OCI-LY7 (cell line): ENCODE data around the gene GMPR2. TPM values are rescaled to one million over a fixed set of nuclear protein-coding genes. Genes with fewer than 3 reads are reported as not detected.

Experiments used
- BruUV-seq: library from RNA; stranded (reverse); fragments of 400-500 nt; replicated peaks from 2 replicates; lab custom pipeline; 2021; lab: Mats Ljungman, UMichigan
- CTCF ChIA-PET: fragments of 300-600 bp; sonication (Branson Sonifier 250); formaldehyde crosslinking; loops from one replicate; lab custom pipeline; 2022; ENCODE audit warnings: antibody characterized with exemption; ENCODE audit not compliant: unreplicated experiment; lab: Charles Lee
- POLR2A ChIA-PET: fragments of 300-600 bp; sonication (Branson Sonifier 250); formaldehyde crosslinking; loops from one replicate; lab custom pipeline; 2022; ENCODE audit warnings: antibody characterized with exemption; lab: Charles Lee
- DNase-seq: peaks from one replicate; pipeline ENCODE4 v3.0.0-alpha.2; 2015; ENCODE audit warnings: low spot score
- H2AFZ ChIP-seq: fragments of 200-600 bp; sonication (generic), shearing (Covaris generic); 2 replicates; pipeline ENCODE4 v1.6.1; 2014; ENCODE audit warnings: mild to moderate bottlenecking, antibody characterized with exemption, low read length, moderate library complexity
- H3K27ac ChIP-seq: fragments of 200-600 bp; sonication (generic); 2 replicates; pipeline ENCODE4 v1.5.1; 2014; ENCODE audit warnings: mixed run types, low read depth, mild to moderate bottlenecking, moderate library complexity, low read length, inconsistent platforms; ENCODE audit not compliant: poor library complexity, severe bottlenecking
- H3K36me3 ChIP-seq: fragments of 200-600 bp; sonication (generic); 2 replicates; pipeline ENCODE4 v1.6.1; 2014; ENCODE audit warnings: mild to moderate bottlenecking, antibody characterized with exemption, low read length, moderate library complexity, mixed read lengths; ENCODE audit not compliant: insufficient read depth
- H3K4me1 ChIP-seq: fragments of 200-600 bp; sonication (generic); 2 replicates; pipeline ENCODE4 v1.5.1; 2014; ENCODE audit warnings: mild to moderate bottlenecking, low read length; ENCODE audit not compliant: insufficient read depth, poor library complexity, severe bottlenecking
- H3K4me2 ChIP-seq: fragments of 200-600 bp; sonication (generic); 2 replicates; pipeline ENCODE4 v1.6.1; 2014; ENCODE audit warnings: mild to moderate bottlenecking, low read length
- H3K4me3 ChIP-seq: fragments of 200-600 bp; sonication (generic); 2 replicates; pipeline ENCODE4 v1.5.1; 2014; ENCODE audit warnings: mild to moderate bottlenecking, low read depth, low read length; ENCODE audit not compliant: poor library complexity, severe bottlenecking
- H3K79me2 ChIP-seq: fragments of 200-600 bp; sonication (generic); 2 replicates; pipeline ENCODE4 v1.6.1; 2016; ENCODE audit warnings: low read depth, mild to moderate bottlenecking, low read length, moderate library complexity, mixed read lengths; ENCODE audit not compliant: insufficient read depth
- H3K9me2 ChIP-seq: fragments of 200-600 bp; sonication (generic); 2 replicates; pipeline ENCODE4 v1.6.1; 2016; ENCODE audit warnings: mild to moderate bottlenecking, low read length, mixed read lengths; ENCODE audit not compliant: insufficient read depth
- H3K9me3 ChIP-seq: fragments of 200-600 bp; sonication (generic); 2 replicates; pipeline ENCODE4 v1.6.1; 2014; ENCODE audit warnings: mild to moderate bottlenecking, mixed run types, low read length, mixed read lengths
- H4K20me1 ChIP-seq: fragments of 200-600 bp; sonication (generic); 2 replicates; pipeline ENCODE4 v1.6.1; 2014; ENCODE audit warnings: mild to moderate bottlenecking, antibody characterized with exemption, low read length, moderate library complexity, mixed read lengths; ENCODE audit not compliant: insufficient read depth
- EZH2phosphoT487 ChIP-seq: fragments of 200-600 bp; sonication (generic); IDR thresholded peaks from 2 replicates; pipeline ENCODE4 v1.6.1; 2018; ENCODE audit warnings: low read depth, borderline replicate concordance, mild to moderate bottlenecking, mixed run types, antibody characterized with exemption, low read length, moderate library complexity, mixed read lengths
- intact Hi-C: fragments of 100-400 bp; cut with micrococcal nuclease; formaldehyde crosslinking; loops from one replicate; pipeline ENCODE4 v1.10.0; 2022; ENCODE audit not compliant: unreplicated experiment
- total RNA-seq, 2 experiments: library from RNA; depleted of rRNA in 1 of 2; stranded (reverse); fragments of >200 nt in 1 of 2; shearing (Covaris generic) in 1 of 2; gene quantifications; 2 replicates each; pipeline ENCODE4 v1.2.3, GENCODE V29; 2014 to 2022
- TF ChIP-seq, protein P1 (sequence below): fragments of 200-600 bp; sonication (generic); conservative IDR thresholded peaks from 2 replicates; pipeline ENCODE4 v1.5.1; 2014; ENCODE audit warnings: mild to moderate bottlenecking, antibody characterized with exemption, low read length, moderate library complexity, mixed read lengths

The GMPR2 gene
- total RNA-seq, 2 experiments from 2014 or later = 51.4 to 62.3 TPM

GRCh38 chr14:24195186-24196070 lies 37.3 kb upstream of the GMPR2 start, which contains the start of gene TM9SF1:
TSS of gene TM9SF1 (minus strand) at chr14:24195441. CDS start at chr14:24195019, 422 bp downstream.
- H3K4me3 ChIP-seq = peak within 1 kb of the TSS; percentile 75
- no peaks in the 10 kb centered on the region for H3K9me2 ChIP-seq
- H4K20me1 ChIP-seq = no peaks in the 10 kb centered on the region
- no peaks in the 10 kb centered on the region for H3K9me3 ChIP-seq
- ChIA-PET POLR2A (interaction anchor here (0.5 to 2.3 kb wide), 9 partner anchors 18 to 85 kb away, joined by 4 to 18 read pairs (median 6); partner anchors contain the start of genes CHMP4A, DCAF11, EMC9 and NRL), CTCF (interaction anchor here (0.7 to 1.0 kb wide), 3 partner anchors 15 to 1745 kb away, joined by 3 to 4 read pairs (median 4); no protein-coding TSS in a partner anchor)
- no peak for TF ChIP-seq EZH2phosphoT487
- TF ChIP-seq, protein P1, sequence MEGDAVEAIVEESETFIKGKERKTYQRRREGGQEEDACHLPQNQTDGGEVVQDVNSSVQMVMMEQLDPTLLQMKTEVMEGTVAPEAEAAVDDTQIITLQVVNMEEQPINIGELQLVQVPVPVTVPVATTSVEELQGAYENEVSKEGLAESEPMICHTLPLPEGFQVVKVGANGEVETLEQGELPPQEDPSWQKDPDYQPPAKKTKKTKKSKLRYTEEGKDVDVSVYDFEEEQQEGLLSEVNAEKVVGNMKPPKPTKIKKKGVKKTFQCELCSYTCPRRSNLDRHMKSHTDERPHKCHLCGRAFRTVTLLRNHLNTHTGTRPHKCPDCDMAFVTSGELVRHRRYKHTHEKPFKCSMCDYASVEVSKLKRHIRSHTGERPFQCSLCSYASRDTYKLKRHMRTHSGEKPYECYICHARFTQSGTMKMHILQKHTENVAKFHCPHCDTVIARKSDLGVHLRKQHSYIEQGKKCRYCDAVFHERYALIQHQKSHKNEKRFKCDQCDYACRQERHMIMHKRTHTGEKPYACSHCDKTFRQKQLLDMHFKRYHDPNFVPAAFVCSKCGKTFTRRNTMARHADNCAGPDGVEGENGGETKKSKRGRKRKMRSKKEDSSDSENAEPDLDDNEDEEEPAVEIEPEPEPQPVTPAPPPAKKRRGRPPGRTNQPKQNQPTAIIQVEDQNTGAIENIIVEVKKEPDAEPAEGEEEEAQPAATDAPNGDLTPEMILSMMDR = no peak
- peaks cover 17% of the 10 kb centered on the region; the same call in 1 of the 2 replicates for H3K79me2 ChIP-seq
- DNase-seq = peak; percentile 93
- peaks cover 38% of the 10 kb centered on the region for H3K36me3 ChIP-seq
- BruUV-seq = no TSS peak
- peak within 1 kb of the TSS; percentile 86 for H3K27ac ChIP-seq
- peaks cover 26% of the 10 kb centered on the region for H3K4me1 ChIP-seq
- peak within 1 kb of the TSS; percentile 32 for H2AFZ ChIP-seq
- peak within 1 kb of the TSS; percentile 91 for H3K4me2 ChIP-seq
- intact Hi-C loops = loop anchor here (1.0 to 5.0 kb wide), 2 partner anchors 18 to 172 kb away; partner anchors contain the start of genes CHMP4A and NFATC4

- DNase-seq = peak; percentile 71
- Histone ChIP-seq H2AFZ (peak overlapping the region; percentile 32; the same call in 1 of the 2 replicates), H4K20me1 (no peaks in the 10 kb centered on the region), H3K4me1 (peaks cover 26% of the 10 kb centered on the region), H3K79me2 (peaks cover 17% of the 10 kb centered on the region; the same call in 1 of the 2 replicates), H3K36me3 (peaks cover 44% of the 10 kb centered on the region), H3K27ac (peak overlapping the region; percentile 86), H3K4me3 (peak overlapping the region; percentile 75), H3K4me2 (peak overlapping the region; percentile 91), H3K9me3 (0 out of 2 replicates have a peak, but pooled peaks cover 3% of the 10 kb centered on the region), H3K9me2 (no peaks in the 10 kb centered on the region)
- ChIA-PET CTCF (interaction anchor here (0.5 to 1.0 kb wide), 3 partner anchors 15 to 88 kb away, joined by 3 to 4 read pairs (median 4); partner anchors contain the start of gene PSME1), POLR2A (interaction anchor here (0.7 to 2.3 kb wide), 8 partner anchors 14 to 86 kb away, joined by 3 to 18 read pairs (median 5); partner anchors contain the start of genes CHMP4A, EMC9, PSME1 and PSME2)
- BruUV-seq = TSS peak; percentile 85
- intact Hi-C loops = loop anchor here (1.0 to 5.0 kb wide), 2 partner anchors 17 to 171 kb away; partner anchors contain the start of genes CHMP4A and NFATC4
- no peak for TF ChIP-seq EZH2phosphoT487
- TF ChIP-seq, protein P1 = no peak
Observed at GRCh38 chr14:24196071-24197055, 36.4 kb upstream of the GMPR2 start.
